Pancreas (tissue), 10 donors: ENCODE results near the gene CYP1B1. TPM values are rescaled to one million over a fixed set of nuclear protein-coding genes. Genes with fewer than 3 reads are reported as not detected.

Source experiments
- ATAC-seq, 4 donors: fragments of 200-7000 bp; cut with Tn5 transposase; one replicate each; pipeline versions ENCODE4 v1.8.0 to v1.9.1; 2020; ENCODE audit warnings: mild to moderate bottlenecking in 4 of 4, moderate library complexity in 4 of 4
- DNase-seq, 6 donors: peaks; one replicate each; pipeline ENCODE4 v3.0.0-alpha.2; 2020
- FAIRE-seq: peaks from 2 replicates; lab custom pipeline; 2012; peaks lifted over from hg19 to GRCh38; lab: Jason Lieb, UNC
- H3K27ac ChIP-seq, 4 donors: fragments of 200-600 bp; sonication (generic); 1 replicate in 3 of 4; 2 replicates in 1 of 4; pipeline versions ENCODE4 v1.5.0 to v1.8.0; 2020
- H3K27me3 ChIP-seq, 4 donors: fragments of 200-600 bp; one replicate each; pipeline ENCODE4 v1.8.0; 2021
- H3K36me3 ChIP-seq, 3 donors: fragments of 200-600 bp; sonication (generic) in 1 of 3; one replicate each; pipeline versions ENCODE4 v1.5.0 to v1.8.0; 2020 to 2021
- H3K4me1 ChIP-seq, 3 donors: fragments of 200-600 bp; one replicate each; pipeline ENCODE4 v1.8.0; 2021
- H3K4me3 ChIP-seq, 4 donors: fragments of 200-600 bp; sonication (generic) in 2 of 4; one replicate each; pipeline versions ENCODE4 v1.5.0 to v1.8.0; 2020 to 2021
- H3K9me3 ChIP-seq, 4 donors: fragments of 200-600 bp; one replicate each; pipeline ENCODE4 v1.8.0; 2021
- CTCF ChIP-seq, 4 donors: fragments of 200-600 bp; sonication (generic) in 3 of 4; IDR thresholded peaks; one replicate each; pipeline versions ENCODE4 v1.5.0 to v1.8.0; 2021; ENCODE audit warnings: antibody characterized with exemption in 4 of 4
- WGBS, 2 donors: extraction: QIAGEN DNeasy Blood & Tissue Kit; methylation state at CpG; one replicate each; pipeline ENCODE4 v1.1.7; 2013; 5-methylcytosine and 5-hydroxymethylcytosine counted together
- intact Hi-C, 3 donors: fragments of 100-400 bp; cut with DNase I; formaldehyde crosslinking; loops; one replicate each; pipeline versions ENCODE4 v1.11.1 to v1.14.2; 2022
- polyA plus RNA-seq, 2 donors: library from polyadenylated mRNA; stranded (reverse); fragments of 200-250 nt; gene quantifications; one replicate each; pipeline ENCODE4 v1.2.3, GENCODE V29; 2013
- total RNA-seq, 6 donors: library from RNA; stranded (reverse); fragmentation: NEBNext Ultra II Directional in 4 of 6; extraction: Animal tissue kit (Norgen Biotek cat#: 25700) in 4 of 6; gene quantifications; one replicate each; pipeline versions ENCODE4 v1.2.1 to v1.2.4, GENCODE V29; 2021 to 2023
- donor health status: healthy with polysubstance abuse.
- donor health status: DM: no; HTN: no; CAD: no; lungs with moderate emphysema.
- donor health status: DM: no; HTN: no; CAD: no.
- donor health status: control.
- donor health status: control.
- donor health status: Bipolar disorder and iron deficiency.
- donor health status: DM: yes; HTN: yes; CAD: no.
- donor health status: DM: no; HTN: no; CAD: no.
- donor health status: DM: no; HTN: no; CAD: no.
- donor health status: DM: yes; HTN: yes; CAD: no.

Gene CYP1B1
- total and polyA plus RNA-seq, 8 donors, result 0.93 to 36.3 (median 3.3) TPM

GRCh38 chr2:38100328-38100727 is 24.4 kb upstream of the CYP1B1 start:
- Histone ChIP-seq H3K36me3 (no peaks in the 10 kb centered on the region), H3K27me3 (peaks cover 0 to 8% (median 0%) of the 10 kb centered on the region in 4 donors), H3K4me1 (peaks cover 0 to 5% (median 2%) of the 10 kb centered on the region in 3 donors), H3K27ac (no peak overlapping the region), H3K4me3 (no peak overlapping the region), H3K9me3 (no peaks in the 10 kb centered on the region)
- FAIRE-seq (no peak), ATAC-seq (no peak), DNase-seq (no peak)
- intact Hi-C loops, result no loop called here
- no peak for TF ChIP-seq CTCF (IDR thresholded peaks at IDR 0.05)
- 84 to 86% methylated on average over 3 of the region's 3 CpGs for WGBS, 2 donors

GRCh38 chr2:38099099-38100028 is 23.4 kb upstream of the CYP1B1 start:
- WGBS, 2 donors, result 57 to 67% methylated on average over 10 of the region's 10 CpGs
- no peaks in the 10 kb centered on the region for H3K36me3 ChIP-seq
- TF ChIP-seq CTCF (IDR thresholded peaks at IDR 0.05), result no peak
- H3K27ac ChIP-seq, result no peak overlapping the region
- H3K9me3 ChIP-seq, result no peaks in the 10 kb centered on the region
- H3K4me1 ChIP-seq, result peaks cover 0 to 5% (median 2%) of the 10 kb centered on the region in 3 donors
- H3K4me3 ChIP-seq, result no peak overlapping the region
- DNase-seq (no peak), FAIRE-seq (no peak), ATAC-seq (no peak)
- H3K27me3 ChIP-seq, result peaks cover 0 to 8% (median 0%) of the 10 kb centered on the region in 4 donors
- intact Hi-C loops, result no loop called here

DNA sequence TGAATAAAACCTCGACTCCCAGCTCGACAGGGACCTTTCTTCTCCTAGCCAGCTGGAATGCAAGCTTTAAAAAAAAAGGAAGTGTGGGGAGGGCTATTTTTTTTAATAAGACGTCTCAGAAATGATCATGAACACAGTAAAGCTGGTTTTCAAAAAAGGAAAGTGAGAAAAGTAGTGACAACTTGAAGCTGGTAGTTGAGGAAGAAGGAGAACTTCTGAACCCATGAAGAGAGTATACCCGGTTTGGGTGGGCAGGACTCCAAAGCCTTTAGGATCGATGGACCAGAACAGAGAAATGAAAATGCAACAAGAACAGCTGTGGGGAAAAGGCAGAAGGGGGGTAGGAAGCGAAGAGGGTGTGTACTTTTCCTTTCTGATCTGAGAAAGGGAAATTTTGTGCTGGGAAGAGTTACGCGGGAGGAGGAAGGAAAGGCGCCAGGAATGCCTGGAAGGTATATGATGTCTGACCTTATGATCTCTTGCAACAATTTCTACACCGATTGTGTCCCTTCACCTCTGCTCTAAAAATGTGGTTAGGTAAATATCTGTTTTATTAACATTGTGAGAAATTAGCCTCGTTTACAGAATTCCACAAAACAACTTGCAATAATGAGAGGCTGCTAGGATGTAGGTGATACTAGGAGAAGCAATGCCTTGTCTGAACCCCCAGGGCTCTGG is 22.6 kb upstream of the CYP1B1 start:
- FAIRE-seq, result no peak
- H3K27ac ChIP-seq, result peak overlapping the region in 1 of 4 donors; percentile 2
- no peaks in the 10 kb centered on the region for H3K36me3 ChIP-seq
- no peak for DNase-seq
- no peaks in the 10 kb centered on the region for H3K9me3 ChIP-seq
- peak in 2 of 4 donors; percentile 35 to 39 for ATAC-seq
- H3K4me1 ChIP-seq, result peaks cover 0 to 5% (median 2%) of the 10 kb centered on the region in 3 donors
- no peak for TF ChIP-seq CTCF (IDR thresholded peaks at IDR 0.05)
- no peak overlapping the region for H3K4me3 ChIP-seq
- intact Hi-C loops, result no loop called here
- WGBS, 2 donors, result 29 to 42% methylated on average over 11 of the region's 11 CpGs
- peaks cover 0 to 8% (median 0%) of the 10 kb centered on the region in 4 donors for H3K27me3 ChIP-seq

DNA sequence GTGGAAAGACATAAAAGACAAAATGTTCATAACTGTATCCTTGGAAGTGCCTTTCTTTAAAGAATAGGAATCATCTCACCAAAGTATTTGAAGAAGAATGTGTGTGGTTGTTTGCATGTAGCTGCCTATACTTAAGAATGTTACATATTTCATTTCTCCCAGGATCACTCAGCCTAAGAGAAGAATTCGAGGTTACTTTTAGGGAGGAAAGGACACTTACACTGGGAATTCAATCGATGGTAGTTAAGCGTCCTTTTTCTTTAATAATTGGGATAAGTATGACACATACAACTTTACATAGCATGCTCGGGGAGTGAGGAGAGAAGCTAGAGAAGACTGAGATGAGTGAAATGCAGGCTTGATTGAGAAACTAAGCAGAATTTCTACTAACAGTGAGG is 22.0 kb upstream of the CYP1B1 start:
- no peak for TF ChIP-seq CTCF (IDR thresholded peaks at IDR 0.05)
- no peak for FAIRE-seq
- H3K36me3 ChIP-seq, result no peaks in the 10 kb centered on the region
- WGBS, 2 donors, result 52 to 57% methylated on average over 4 of the region's 4 CpGs
- H3K4me1 ChIP-seq, result peaks cover 0 to 5% (median 2%) of the 10 kb centered on the region in 3 donors
- no peak for DNase-seq
- intact Hi-C loops, result no loop called here
- ATAC-seq, result peak in 1 of 4 donors; percentile 13
- peaks cover 0 to 8% (median 0%) of the 10 kb centered on the region in 4 donors for H3K27me3 ChIP-seq
- peak overlapping the region in 2 of 4 donors; percentile 2 to 5 for H3K27ac ChIP-seq
- H3K4me3 ChIP-seq, result no peak overlapping the region
- H3K9me3 ChIP-seq, result no peaks in the 10 kb centered on the region
